Gastrocnemius medialis (tissue), 4 donors: ENCODE results near the gene MS4A15.

Source experiments
- CTCF ChIP-seq, 5 experiments: fragments of 450-650 bp in 3 of 5; fragments of 200-600 bp in 2 of 5; sonication (generic) in 2 of 5; IDR thresholded peaks in 4 of 5; conservative IDR thresholded peaks in 1 of 5; 1 replicate in 4 of 5; 2 replicates in 1 of 5; pipeline ENCODE4 v1.5.1; 2016 to 2019; ENCODE audit warnings: antibody characterized with exemption in 5 of 5, mild to moderate bottlenecking in 3 of 5, moderate library complexity in 3 of 5
- POLR2A ChIP-seq, 2 donors: fragments of 450-650 bp; IDR thresholded peaks; one replicate each; pipeline ENCODE4 v1.6.1; 2017; ENCODE audit warnings: antibody characterized with exemption in 2 of 2, mild to moderate bottlenecking in 2 of 2, moderate library complexity in 2 of 2

GRCh38 chr11:60769811-60770210 lies 13.1 kb downstream of the MS4A15 start:
- TF ChIP-seq CTCF (IDR thresholded peaks at IDR 0.05 in 4 of 5, conservative IDR thresholded peaks at IDR 0.05 in 1 of 5) (no peak), POLR2A (IDR thresholded peaks at IDR 0.05) (no peak)
